ENCODE data around the gene POLR2B. TPM values are rescaled to one million over a fixed set of nuclear protein-coding genes. Genes with fewer than 3 reads are reported as not detected.
A peak's percentile ranks its signal among the peaks of the same experiment; 100 is the strongest.

POLR2B gene
- total RNA-seq, 1 donor from 2014 or later, result 67.8 TPM

DNA sequence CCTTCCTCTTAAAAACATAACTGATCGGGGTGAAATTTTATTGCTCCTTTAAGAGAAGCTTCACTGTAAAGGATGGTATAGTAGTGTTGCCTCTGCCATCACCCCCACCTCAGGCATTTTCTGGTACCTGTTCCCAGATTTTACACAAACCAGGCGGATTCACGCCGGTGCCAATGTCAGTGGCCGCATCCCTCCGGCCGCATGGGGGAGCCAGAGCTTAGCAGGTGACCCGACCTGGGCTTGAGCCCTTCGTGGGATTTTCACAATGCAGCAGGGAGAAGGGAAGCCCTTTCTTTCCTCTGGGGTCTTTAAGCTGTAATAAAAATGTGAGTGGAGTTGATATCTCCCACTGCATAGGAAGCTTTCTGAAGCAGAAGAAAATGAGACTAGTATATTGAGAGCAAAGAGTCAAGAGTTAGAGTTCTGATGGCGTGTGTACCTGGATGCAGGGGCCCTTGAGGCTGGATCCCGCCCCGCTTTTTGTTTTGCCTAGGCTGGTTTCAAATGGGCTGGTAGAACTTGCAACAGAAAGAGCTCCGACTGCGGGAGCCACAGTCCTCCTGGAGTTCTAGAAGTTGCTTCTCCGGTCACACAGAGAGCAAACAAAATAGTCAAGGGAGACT, 59.4 kb downstream of the POLR2B start:
- TF ChIP-seq, protein P1, sequence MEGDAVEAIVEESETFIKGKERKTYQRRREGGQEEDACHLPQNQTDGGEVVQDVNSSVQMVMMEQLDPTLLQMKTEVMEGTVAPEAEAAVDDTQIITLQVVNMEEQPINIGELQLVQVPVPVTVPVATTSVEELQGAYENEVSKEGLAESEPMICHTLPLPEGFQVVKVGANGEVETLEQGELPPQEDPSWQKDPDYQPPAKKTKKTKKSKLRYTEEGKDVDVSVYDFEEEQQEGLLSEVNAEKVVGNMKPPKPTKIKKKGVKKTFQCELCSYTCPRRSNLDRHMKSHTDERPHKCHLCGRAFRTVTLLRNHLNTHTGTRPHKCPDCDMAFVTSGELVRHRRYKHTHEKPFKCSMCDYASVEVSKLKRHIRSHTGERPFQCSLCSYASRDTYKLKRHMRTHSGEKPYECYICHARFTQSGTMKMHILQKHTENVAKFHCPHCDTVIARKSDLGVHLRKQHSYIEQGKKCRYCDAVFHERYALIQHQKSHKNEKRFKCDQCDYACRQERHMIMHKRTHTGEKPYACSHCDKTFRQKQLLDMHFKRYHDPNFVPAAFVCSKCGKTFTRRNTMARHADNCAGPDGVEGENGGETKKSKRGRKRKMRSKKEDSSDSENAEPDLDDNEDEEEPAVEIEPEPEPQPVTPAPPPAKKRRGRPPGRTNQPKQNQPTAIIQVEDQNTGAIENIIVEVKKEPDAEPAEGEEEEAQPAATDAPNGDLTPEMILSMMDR (IDR thresholded peaks at IDR 0.05), result peak; percentile 80
- Histone ChIP-seq H3K4me3 (no peak overlapping the region), H3K36me3 (peaks cover 4% of the 10 kb centered on the region), H3K27ac (no peak overlapping the region), H3K9me3 (no peaks in the 10 kb centered on the region), H3K4me1 (peaks cover 18% of the 10 kb centered on the region), H3K27me3 (ENCODE audit: low read depth) (no peaks in the 10 kb centered on the region)
- intact Hi-C loops (cut with DNase I), result no loop called here
- ATAC-seq, result peak; percentile 71 to 84
- DNase-seq, result peak; percentile 70

DNA sequence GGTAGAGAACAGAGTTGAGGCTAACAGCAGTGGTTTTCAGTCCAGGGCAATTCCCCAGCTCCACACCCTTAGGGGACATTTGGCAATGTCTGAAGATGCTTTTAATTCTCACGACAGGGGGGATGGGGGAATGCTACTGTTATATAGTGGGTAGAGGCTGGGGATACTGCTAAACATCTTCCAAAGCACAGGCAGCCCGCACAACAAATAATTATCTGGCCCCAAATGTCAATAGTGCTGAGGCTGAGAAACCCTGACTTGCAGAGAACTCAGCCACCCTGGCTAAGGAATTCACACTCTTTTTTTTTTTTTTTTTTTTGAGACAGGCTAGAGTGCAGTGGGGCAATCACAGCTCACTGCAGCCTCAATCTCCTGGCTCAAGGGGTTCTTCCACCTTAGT, 60.6 kb downstream of the POLR2B start:
- no peaks in the 10 kb centered on the region for H3K9me3 ChIP-seq
- intact Hi-C loops (cut with DNase I), result no loop called here
- ATAC-seq (no peak), DNase-seq (no peak)
- no peaks in the 10 kb centered on the region for H3K27me3 ChIP-seq (ENCODE audit: low read depth)
- TF ChIP-seq, protein P1 (IDR thresholded peaks at IDR 0.05), result no peak
- no peak overlapping the region for H3K4me3 ChIP-seq
- H3K27ac ChIP-seq, result no peak overlapping the region
- H3K36me3 ChIP-seq, result no peaks in the 10 kb centered on the region
- peaks cover 27% of the 10 kb centered on the region for H3K4me1 ChIP-seq

DNA sequence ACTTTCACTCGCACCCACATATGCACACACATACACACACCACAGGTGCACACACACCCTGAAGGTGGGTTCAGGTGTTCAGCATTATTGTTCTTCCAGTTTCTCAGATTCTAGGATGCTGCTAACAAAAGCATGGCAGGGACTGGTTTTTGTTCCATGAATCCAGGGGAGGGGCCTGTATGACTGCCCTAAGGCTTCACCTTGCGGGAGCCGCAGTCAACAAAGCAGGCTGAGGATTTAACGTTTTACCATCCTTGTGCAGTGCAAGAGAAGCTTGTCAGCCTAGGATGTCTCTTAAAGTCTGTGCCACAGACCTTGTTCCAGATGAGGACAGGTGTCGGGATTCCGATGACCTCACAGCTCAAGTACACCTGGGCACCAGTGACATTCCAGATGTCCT, 61.8 kb downstream of the POLR2B start:
- H3K9me3 ChIP-seq, result no peaks in the 10 kb centered on the region
- H3K4me1 ChIP-seq, result peaks cover 39% of the 10 kb centered on the region
- no peak overlapping the region for H3K4me3 ChIP-seq
- H3K27me3 ChIP-seq (ENCODE audit: low read depth), result no peaks in the 10 kb centered on the region
- no peak overlapping the region for H3K27ac ChIP-seq
- TF ChIP-seq, protein P1 (IDR thresholded peaks at IDR 0.05), result no peak
- no peak for DNase-seq
- no peaks in the 10 kb centered on the region for H3K36me3 ChIP-seq
- no peak for ATAC-seq
- intact Hi-C loops (cut with DNase I), result no loop called here

DNA sequence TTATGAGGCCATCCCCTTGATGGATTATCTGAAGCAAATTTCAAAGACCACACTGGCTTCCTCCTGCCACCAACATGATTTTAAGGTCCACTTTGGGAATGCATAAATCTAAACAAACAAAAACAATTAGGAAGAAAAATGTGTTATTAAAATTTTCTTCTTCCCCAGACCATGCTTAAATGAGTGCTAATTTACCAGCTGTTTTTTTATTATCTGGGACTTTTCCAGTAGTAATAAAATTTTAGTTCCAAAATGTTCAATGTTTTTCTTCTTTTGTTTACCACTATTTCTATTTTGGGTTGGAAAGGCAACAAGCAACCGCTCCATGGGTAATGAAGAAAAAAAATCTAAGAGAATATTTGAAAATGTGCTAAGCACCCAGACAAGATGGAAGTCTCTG, 62.3 kb downstream of the POLR2B start:
- intact Hi-C loops (cut with DNase I), result no loop called here
- ATAC-seq, result no peak

DNA sequence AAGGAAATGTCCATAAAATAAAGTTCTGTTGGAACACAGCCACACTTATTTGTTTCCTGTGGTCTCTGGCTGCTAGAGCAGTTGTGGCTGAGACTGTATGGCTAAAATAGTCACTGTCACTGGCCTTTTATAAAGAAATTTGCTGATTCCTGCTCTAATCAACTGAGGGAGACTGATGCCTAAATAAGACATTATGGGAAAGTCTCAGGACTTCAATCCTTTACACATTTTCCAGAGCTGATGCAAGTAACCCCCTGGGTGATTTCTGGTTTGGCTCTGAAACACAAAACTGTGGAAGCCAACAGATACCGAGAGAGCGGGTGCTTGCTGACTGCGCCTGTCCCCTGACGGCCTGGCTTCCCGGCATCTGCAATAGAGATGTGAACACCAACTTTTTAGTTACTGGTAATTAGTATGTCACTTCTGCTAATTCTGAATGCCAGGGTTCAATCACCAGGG, 64.0 kb downstream of the POLR2B start:
- intact Hi-C loops (cut with DNase I), result no loop called here
- no peaks in the 10 kb centered on the region for H3K9me3 ChIP-seq
- TF ChIP-seq, protein P1 (IDR thresholded peaks at IDR 0.05), result no peak
- no peak for DNase-seq
- H3K27me3 ChIP-seq (ENCODE audit: low read depth), result no peaks in the 10 kb centered on the region
- no peak overlapping the region for H3K4me3 ChIP-seq
- peaks cover 39% of the 10 kb centered on the region for H3K4me1 ChIP-seq
- peak; percentile 23 to 54 for ATAC-seq
- no peaks in the 10 kb centered on the region for H3K36me3 ChIP-seq
- H3K27ac ChIP-seq, result peak overlapping the region; percentile 51

More for the DNA sequence above, 62.3 kb downstream of the POLR2B start:
- no peak overlapping the region for H3K27ac ChIP-seq
- no peak overlapping the region for H3K4me3 ChIP-seq
- peaks cover 39% of the 10 kb centered on the region for H3K4me1 ChIP-seq
- DNase-seq, result no peak
- no peaks in the 10 kb centered on the region for H3K9me3 ChIP-seq
- TF ChIP-seq, protein P1 (IDR thresholded peaks at IDR 0.05), result no peak
- no peaks in the 10 kb centered on the region for H3K27me3 ChIP-seq (ENCODE audit: low read depth)
- H3K36me3 ChIP-seq, result no peaks in the 10 kb centered on the region

Data from lower lobe of right lung (tissue), 2 donors.